Ishikawa (cell line): Measurements from ENCODE around the gene AADACL4.

Source experiments
- CEBPB ChIP-seq: IDR thresholded peaks from 2 replicates; pipeline ENCODE4 v1.6.1; 2012
- CREB1 ChIP-seq: IDR thresholded peaks from 2 replicates; pipeline ENCODE4 v1.6.1; 2012; ENCODE audit warnings: low read depth
- EGR1 ChIP-seq: IDR thresholded peaks from 2 replicates; pipeline ENCODE4 v1.6.1; 2012
- EP300 ChIP-seq: IDR thresholded peaks from 2 replicates; pipeline ENCODE4 v1.6.1; 2012; ENCODE audit warnings: borderline replicate concordance
- FOXM1 ChIP-seq: IDR thresholded peaks from 2 replicates; pipeline ENCODE4 v1.6.1; 2012; ENCODE audit warnings: low read depth, borderline replicate concordance
- MAX ChIP-seq: IDR thresholded peaks from 2 replicates; pipeline ENCODE4 v1.6.1; 2012
- NFIC ChIP-seq: IDR thresholded peaks from 2 replicates; pipeline ENCODE4 v1.6.1; 2012
- RAD21 ChIP-seq: IDR thresholded peaks from 2 replicates; pipeline ENCODE4 v1.6.1; 2012; ENCODE audit warnings: low read depth
- TAF1 ChIP-seq: IDR thresholded peaks from 2 replicates; pipeline ENCODE4 v1.6.1; 2012; ENCODE audit warnings: low read depth, mild to moderate bottlenecking
- TEAD4 ChIP-seq: IDR thresholded peaks from 2 replicates; pipeline ENCODE4 v1.6.1; 2012
- USF1 ChIP-seq: IDR thresholded peaks from 2 replicates; pipeline ENCODE4 v1.6.1; 2012
- YY1 ChIP-seq: IDR thresholded peaks from 2 replicates; pipeline ENCODE4 v1.6.1; 2012; ENCODE audit warnings: low read depth
- ZBTB7A ChIP-seq: IDR thresholded peaks from 2 replicates; pipeline ENCODE4 v1.6.1; 2012; ENCODE audit warnings: low read depth

- TF ChIP-seq YY1 = no peak
- TF ChIP-seq EP300 = peak; percentile 70
- no peak for TF ChIP-seq FOXM1
- no peak for TF ChIP-seq CREB1
- TF ChIP-seq TAF1 = no peak
- TF ChIP-seq MAX = peak; percentile 40
- no peak for TF ChIP-seq TEAD4
- no peak for TF ChIP-seq EGR1
- TF ChIP-seq RAD21 = no peak
- no peak; the same call in 1 of the 2 replicates for TF ChIP-seq NFIC
- no peak for TF ChIP-seq ZBTB7A
- TF ChIP-seq USF1 = no peak
- TF ChIP-seq CEBPB = no peak
These were observed 43.5 kb upstream of the AADACL4 start for GRCh38 chr1:12600335-12600734.
